ENCODE measurements around the gene PRR7.

PRR7 gene

DNA sequence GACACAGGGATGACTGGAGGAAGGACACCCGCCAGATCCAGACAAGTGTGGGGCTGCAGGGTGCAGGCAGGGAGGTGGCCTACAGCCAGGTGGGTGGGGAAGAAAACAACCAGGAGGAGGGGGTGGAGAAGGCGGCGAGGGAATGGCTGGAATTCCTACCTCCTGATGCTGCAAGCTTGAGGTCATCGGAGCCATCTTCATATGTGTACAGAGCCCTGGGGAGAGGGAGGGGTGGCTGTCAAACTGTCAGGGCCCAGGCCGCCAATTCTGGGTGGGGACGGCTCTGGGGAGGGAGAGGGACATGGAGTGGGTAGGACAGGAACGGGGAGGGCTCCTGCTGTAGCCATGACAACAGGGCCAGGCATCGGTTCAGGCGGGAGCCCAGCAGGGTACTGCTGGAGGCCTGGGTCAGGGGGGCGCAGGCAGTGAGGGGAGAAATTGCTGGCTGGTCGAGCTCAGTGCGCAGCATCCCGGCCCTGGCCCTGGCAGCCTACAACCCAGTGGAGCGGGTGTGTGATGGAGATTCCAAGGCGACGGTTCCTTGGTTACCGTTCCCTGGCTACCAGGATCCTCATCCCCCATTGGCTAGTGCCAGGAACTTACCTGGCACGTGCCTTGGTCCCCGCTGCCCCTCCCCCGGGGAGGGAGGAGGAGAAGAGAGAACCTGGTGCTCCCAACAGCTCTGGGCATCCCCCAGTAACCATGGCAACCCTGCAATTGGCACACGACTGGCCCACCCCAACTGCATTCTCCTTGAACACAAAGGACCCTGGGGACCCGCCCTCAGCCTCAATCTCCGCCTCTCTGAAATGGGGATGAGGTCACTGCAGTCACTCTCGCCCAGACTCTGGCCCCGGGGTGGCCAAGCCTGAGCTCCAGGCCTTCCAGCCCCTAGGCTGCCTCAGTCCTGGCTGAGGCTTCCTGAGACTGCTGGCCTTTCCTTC is 22.3 kb downstream of the PRR7 start:
- DNase-seq (ENCODE audit: low read depth in 2 of 2): no peak

DNA sequence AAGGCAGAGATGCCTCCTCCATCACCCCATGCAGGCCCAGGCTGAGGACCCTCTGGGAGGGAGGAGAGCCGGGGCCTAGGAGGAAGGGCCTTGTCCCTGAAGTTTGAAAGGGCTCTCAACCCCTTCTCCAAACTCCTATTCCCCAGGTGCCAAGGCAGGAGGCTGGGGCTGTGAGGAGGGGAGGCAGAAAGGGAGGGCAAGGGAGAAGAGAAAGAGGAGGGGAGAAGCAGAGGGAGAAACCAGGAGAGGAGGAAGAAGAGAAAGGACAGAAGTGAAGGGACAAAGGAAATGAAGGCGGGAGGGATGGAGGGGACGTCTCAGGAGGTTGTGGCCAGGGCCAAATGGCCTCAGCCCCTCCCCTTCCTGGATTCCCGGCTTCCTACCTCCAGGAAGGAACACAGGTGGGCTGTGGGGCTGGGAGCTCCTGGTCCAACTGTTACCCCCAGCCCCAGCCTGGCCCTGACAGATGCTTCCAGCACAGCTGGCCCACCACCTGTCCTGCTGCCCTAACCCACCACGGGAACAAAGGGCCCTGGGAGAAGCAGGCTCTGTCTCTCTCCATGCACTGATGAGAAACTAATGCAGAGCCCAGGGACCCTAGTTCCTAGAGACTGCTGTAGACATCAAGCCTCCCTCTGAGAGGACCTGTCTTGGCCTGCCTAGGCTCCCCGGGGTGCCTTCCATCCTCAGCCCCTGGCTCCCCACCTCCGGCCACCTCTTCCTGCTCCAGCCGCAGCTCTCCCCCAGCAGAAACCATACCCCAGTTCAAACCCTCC is 23.3 kb downstream of the PRR7 start:
- no peak for DNase-seq (ENCODE audit: low read depth in 2 of 2)

DNA sequence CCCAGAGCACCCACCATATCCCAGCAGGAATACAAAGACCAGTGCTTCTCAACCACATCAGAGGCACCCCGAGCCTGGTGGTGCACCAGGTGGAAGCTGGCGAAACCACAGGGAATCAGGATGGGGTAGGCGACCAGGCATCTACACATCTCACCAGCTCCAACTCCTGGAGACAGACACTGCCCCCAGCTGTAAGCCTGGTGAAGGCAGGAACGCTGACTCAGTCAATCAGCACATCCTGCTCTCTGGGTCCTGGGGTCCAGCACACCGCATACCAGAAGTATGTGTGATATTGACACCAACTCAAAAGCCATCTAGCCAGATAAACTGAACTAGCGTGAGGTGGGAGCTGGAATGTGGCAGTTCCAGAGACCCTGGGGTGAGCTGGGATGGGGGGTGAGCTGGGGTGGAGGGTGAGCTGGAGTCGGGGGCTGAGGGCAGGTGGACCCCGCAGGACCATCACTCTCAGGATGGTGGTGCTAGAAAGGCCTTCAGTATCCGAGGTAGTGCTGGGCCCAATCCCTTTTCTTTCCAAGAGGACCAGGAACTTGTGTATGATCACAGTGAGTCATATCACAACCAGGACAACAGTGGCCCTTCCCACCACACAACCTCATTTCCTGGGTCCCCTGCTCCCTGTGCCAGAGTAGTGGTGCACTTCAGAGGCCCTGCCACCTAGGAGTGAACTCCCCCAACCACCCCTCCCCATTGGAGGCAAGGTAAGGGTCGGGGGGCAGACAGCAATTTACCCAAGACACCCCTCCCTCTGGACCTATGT is 24.3 kb downstream of the PRR7 start:
- DNase-seq (ENCODE audit: low read depth in 2 of 2): no peak

DNA sequence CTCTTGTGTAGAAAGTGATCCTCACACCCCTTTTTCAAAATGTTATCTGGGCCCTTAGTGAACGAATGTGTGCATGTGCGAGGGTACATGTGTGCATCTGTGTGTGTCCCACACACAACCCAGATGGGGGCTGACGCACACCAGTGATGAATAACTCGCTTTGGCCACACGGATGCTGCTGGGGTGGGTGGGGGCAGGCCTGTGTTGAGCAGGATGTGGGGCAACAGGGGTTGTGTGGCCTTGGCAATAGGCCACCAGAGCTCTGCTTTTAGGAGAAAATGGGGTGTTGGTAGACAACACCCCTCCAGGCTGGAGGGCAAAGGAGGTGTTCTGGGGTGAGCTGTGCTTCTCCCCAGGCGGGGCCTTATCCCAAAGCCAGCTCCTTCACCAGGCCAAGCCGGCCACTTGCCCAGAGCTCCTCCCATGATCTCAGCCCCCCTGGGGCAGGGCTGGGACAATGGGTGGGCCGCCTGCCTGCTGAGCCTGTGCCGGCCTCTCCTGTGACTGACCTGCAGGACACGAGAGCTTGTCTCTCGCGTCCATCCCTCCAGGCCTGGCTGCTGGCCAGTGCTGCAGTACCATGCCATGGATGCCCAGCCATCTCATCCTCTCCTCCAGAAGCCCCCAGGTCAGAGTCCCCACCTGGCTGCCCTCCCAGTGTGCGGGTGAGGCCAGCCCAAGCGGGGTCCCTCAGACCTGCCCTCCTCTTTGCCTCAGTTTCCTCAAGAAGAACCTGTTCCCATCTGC is 25.2 kb downstream of the PRR7 start:
- DNase-seq (ENCODE audit: low read depth in 2 of 2): no peak

DNA sequence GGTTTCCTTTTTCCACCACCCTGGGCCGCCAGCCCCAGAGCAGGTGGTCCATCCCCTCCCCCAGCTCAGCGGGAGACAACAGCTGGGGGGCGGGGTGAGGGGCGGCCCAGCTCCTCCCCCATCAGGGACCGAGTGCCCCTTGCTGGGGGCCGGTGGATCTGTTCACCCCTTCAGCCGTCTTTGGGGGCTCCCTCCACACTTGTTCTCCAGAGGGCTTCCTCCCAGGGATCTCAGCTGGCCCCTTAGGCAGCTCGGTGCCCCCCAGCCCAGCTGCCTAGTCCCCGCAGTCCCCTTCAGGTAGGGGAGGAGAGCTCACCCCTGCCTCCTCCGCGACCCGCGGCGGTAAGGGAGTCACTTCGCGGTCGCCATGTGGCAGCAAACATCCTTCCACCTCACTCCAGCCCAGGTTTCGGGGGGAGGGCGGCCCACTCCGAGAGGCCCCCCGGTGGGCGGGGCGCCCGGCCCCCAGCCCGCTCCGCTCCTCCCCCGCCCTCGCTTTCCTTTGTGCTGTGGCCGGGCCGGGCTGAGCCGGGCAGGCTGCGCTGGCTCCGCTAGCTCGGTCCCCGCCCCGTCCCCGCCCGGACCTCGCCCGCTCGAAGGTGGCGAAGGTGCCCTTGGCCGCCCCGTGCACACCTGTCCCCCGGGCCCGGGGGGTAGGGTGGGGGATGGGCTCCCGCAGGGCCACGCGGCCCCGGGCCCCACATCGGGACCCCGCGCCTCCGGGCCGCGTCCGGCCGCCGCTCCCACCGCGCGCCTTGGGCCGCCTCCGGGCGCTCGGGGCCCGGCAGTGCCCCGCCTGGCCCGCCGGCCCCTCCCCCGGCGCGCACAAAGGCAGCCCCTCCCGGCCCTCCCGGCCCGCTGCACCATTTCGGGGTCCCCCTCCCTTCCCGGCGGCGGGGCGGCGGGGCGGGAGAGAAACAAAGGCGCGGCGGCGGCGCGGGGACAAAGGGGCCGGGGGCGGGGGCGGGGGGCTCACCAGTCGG is 26.1 kb downstream of the PRR7 start:
- DNase-seq (ENCODE audit: low read depth in 2 of 2): no peak

DNA sequence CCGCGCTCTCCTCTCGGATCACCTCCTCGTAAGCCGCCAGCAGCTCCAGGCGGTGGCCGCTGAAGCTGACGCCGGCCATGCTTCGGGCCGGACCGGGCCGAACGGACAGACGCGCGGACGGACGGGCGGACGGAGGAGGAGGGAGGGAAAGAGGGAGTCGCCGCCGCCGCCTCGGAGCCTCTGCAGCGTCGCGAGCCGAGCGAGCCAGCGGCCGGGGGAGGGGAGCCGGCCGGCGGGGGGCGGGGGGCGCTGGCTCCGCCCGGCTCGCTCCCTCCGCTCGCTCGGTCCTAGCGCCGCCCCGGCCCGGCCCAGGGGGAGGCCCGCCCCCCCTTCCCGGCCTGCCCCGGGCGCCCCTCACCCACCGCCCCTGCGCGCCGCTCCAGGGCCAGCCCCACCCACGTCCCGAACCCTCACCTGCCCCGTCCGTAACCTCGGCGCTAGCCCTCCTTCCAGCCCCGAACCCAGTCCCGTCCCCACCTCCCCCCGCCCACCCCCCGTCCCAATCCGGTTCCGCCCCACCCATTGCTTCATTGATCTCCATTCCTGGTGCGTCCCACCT is 26.9 kb downstream of the PRR7 start, which contains the start of gene DBN1:
TSS of gene DBN1 (minus strand) at position 192 of the 559 bp plus-strand sequence. CDS start at position 79, 113 bp downstream.
- DNase-seq (ENCODE audit: low read depth in 2 of 2): no peak

DNA sequence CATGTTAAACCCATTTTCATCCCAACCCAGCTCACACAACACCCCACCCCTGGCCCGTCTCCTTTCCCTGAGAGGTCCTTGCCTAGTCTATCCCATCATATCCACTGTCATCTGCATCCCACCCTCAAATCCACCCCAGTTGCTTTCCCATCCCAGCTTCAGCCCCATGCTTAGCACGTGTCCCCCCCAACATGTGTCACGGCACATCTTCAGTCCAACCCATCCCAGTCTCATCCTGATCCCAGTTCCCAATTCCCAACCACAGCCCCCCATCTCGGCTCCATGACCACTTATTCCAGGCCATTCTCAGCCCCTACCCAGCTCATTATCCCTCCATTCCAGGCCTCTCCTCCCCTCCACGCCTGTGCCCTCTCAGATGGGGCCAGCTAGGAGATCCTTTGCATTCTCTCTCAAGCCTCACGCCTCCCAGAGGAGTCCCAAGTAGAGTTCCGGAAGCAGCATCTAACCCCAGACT is 27.4 kb downstream of the PRR7 start:
- no peak for DNase-seq (ENCODE audit: low read depth in 2 of 2)

DNA sequence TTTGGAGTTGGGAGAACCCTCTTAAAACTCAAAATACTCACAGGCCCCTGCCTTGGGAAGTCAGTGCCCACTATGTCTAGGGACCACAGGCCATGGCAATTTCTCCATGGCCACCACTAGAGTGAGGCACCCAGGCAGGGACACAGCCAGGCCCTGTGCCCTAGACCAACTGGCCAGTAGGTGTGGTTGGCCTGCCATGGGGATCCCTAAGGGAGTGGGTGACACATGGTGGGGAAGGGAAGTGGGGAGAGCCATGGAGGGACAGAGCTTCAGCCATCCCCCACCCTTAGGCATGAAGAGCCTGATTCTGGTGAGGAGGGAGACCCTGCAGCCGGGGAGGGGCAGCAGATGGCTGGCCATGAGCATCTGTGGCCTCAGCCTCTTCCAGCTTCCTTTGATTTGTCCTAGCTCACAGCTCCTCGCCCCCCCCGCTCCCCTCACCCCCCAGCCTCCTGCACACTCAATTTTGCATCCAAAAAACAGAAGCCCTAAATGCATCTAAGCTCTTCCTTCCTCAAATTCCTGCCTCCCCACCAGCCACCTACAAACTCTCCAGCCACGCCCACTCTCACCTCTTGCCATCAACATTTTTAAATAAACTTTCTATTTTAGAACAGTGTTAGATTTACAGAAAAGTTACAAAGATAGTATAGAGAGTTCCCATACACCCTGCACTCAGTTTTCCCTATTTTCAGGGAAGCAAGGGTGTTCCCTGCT is 28.4 kb downstream of the PRR7 start:
- DNase-seq (ENCODE audit: low read depth in 2 of 2): no peak

DNA sequence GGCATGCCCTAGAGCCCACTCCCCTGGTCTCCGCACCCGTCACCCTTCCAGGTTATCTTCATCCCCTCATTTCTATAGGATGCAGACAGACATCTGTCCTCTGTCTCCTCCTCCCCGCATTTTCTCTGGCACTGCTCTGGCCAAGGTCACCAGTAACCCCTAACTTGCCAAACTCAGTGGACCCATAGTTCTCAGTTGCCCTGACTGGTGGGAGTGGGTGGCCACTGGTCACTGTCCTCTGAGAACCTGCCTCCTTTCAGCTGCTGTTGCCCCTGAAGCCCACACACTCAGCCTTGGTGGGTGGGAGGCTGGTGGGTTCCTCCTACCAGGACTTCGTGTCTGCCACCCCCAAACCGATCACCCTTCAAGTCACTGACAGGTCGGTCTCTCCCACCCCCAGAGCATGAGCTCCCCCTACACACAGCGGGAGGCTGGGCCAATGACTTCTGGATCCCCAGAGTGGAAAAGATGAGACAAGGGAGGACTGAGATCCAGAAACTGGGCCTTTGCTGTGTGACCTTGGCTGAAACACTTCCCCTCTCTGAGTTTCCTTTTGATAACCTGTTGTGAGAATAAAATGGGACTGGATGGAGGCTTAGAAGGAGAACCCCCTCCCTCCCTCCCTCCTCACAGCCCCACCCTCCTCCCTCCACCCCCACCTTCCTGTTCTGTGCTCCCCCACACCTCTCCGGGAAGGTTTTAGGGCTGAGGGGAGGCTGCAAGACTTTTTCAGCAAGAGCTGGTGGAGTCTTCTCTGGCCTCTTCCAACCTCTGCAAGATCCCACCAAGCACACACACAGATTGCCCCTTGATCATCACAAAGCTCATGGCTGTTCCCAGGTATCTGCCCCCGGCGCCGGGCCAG is 29.2 kb downstream of the PRR7 start:
- no peak for DNase-seq (ENCODE audit: low read depth in 2 of 2)

DNA sequence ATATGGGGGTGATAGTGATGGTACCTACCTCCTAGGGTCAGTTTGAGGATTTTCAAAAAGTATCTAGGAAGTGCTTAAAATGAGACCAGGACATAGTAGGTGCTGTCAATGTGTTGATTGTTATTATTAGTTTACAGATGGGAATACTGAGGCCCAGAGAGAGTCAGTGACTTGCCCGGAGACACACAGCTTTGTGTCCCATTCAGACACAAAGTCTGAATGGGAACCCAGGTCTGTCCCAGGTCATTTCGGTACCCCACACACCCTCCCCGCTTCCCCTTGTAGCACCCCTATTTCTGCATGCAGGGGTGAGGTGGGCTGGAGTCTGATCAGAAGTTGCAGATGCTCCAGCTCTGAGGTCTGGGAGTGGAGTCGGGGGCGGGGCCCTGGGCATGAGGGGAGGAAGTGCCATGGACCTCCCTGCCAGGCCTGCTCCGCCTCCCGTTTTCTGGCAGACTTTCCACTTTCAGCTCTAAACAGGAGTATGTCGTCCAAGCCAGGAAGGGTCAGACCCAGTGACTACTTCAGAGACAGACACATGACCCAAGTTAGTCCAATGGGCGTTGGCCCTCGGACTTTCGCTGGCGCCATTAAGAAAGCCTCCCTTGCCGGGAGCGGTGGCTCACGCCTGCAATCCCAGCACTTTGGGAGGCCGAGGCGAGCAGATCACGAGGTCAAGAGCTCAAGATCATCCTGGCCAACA is 30.1 kb downstream of the PRR7 start:
- DNase-seq (ENCODE audit: low read depth in 2 of 2): no peak

DNA sequence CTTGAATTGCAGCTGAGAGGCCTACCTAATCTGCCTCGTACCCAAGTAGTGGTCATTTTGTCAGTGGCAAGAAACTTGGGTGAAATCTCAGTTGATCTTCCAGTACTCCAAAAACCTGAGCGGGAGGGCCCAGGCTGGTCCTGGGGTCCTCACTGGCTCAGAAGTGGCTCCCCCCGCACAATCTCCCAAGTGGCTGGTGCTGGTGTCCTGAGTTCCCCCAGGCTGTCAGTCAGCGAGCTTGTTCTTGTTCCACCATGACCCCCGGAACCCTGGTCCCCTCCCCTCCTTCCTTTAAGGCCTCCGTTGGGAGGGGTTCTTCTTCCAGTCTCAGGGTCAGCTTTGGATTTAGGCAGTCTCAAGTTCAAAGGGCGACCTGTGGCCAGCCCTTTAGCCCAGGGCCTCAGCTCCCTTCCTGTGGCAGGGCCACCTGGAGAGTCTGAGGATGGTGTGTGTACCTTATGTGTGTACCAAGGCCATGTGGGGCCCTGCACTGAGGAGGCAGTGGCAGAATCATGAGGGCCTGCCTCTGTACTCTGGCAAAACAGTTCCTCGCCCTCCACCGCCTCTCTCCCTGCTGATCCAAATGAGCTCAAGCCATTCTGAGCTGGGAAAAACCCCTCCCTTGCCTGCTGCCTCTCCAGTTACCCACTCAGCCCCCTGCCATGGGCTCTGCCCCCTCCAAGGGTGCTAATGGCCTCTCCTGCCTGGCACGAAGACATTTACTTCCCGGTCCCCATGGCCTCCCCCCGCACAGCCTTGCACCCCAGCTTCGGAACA is 31.3 kb downstream of the PRR7 start:
- DNase-seq (ENCODE audit: low read depth in 2 of 2): no peak

DNA sequence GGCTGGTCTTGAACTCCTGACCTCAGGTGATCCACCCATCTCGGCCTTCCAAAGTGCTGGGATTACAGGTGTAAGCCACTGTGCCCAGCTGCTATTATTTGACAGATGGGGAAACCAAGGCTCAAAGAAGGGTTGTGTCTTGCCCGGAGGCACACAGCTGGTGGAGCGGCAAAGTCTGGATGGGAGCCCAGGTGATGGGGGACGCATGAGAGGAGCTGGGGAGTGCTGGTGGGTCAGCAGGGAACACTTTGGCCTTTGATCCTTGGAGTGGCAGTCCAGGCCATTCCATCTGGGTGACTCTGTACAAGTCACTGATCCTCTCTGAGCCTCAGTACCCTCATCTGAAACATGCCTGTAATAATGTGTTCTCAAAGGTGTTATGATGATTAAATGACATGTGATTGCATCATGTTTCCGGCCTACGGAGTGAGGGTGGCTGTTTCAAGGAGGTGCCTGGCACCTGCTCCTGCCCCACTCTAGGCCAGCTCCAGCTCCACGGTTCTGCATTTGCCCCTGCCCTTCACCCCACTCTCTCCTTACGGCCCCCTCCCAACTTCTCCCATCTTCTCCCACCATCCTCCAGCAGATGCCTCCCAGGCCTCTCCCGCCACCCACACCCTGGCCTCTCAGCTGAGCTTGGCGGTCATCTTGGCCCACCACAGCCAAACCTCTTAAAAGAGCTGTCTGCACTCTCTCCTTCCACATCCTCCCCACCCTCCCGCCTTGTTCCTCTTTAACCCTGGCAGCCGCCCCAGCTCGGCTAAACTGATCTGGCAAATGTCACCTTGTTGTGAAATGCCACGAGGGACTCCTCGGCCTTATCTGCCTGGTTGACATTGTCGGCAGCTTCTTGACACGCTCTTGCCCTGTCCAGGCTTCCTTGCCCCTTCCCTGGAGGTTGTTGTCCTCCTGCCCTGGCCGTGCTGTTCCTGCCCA is 32.4 kb downstream of the PRR7 start:
- no peak for DNase-seq (ENCODE audit: low read depth in 2 of 2)

DNA sequence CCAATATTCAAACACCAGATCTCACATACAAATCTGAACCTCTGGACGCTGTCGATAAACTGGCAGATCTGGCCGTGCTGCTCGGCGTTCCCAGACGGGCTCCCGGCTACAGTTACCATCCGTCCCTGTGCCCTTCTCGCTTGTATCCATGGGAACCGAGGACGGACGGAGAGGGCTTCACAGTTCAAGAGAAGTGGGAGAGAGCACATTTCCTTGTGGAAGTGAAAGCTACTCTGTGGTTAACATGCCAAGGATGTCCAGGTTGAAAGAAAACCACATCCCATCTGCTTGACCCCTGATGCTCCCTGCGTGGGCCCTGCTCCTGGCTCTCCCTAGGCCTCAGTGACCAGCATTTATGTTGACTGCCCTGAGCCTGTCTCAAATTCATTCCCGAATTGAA is 33.2 kb downstream of the PRR7 start:
- DNase-seq (ENCODE audit: low read depth in 2 of 2): no peak

DNA sequence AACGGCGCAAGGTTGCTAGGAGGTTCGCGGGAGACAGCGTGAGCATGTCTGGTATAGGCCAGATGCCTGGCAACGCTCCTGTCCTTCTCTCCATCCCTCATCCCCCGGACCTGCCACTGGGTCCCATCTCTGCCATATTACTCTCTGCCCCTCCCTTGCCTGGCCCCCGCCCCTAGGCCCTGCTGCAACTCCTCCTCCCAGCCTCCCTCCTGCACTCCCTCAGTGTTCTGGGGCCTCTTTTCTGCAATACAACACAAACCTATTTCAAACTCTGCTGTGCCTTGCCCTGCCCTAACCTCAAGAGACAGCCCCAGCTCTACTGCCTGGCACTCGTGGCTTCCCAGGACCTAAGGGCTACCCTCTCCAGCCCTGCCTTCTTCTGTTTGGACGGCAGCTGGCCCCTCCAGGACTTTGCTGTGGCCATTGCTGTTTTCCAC is 35.8 kb downstream of the PRR7 start:
- DNase-seq (ENCODE audit: low read depth in 2 of 2): no peak

DNA sequence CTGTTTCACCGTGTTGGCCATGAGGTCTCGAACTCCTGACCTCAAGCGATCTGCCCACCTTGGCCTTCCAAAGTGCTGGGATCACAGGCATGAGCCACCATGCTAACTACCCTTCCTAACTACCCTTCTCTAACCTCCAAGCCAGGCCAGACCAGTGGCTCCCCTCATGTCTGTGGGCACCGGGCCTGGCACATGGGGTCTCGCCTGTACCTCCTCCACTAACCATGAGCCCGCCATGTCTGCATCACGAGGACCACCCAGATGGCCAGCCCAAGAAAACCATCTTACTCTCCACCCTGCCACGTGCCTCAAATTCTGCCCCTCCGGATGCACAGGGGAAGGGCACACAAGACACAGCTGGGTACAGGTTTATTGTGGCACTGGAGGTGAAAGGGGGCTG is 36.4 kb downstream of the PRR7 start:
- DNase-seq (ENCODE audit: low read depth in 2 of 2): no peak
